GM11168 (cell line): ENCODE data around the gene PPP2R3C.
"Not testable (repeated sequence)": the region's sequence is repeated elsewhere in the genome, so short reads cannot be mapped to it uniquely, and the experiment has no call there.

Experiments used
- in situ Hi-C: fragments of 300-500 bp; cut with MboI; formaldehyde crosslinking; loops from one replicate; pipeline ENCODE4 v1.12.0; 2022; ENCODE audit warnings: low sequenced_read_pairs; ENCODE audit not compliant: unreplicated experiment

PPP2R3C gene

GRCh38 chr14:35065731-35066130 lies 56.1 kb downstream of the PPP2R3C start:
- in situ Hi-C loops: not testable (repeated sequence)

- in situ Hi-C loops: not testable (repeated sequence)
These were observed 60.5 kb downstream of the PPP2R3C start for GRCh38 chr14:35061113-35061791.

DNA sequence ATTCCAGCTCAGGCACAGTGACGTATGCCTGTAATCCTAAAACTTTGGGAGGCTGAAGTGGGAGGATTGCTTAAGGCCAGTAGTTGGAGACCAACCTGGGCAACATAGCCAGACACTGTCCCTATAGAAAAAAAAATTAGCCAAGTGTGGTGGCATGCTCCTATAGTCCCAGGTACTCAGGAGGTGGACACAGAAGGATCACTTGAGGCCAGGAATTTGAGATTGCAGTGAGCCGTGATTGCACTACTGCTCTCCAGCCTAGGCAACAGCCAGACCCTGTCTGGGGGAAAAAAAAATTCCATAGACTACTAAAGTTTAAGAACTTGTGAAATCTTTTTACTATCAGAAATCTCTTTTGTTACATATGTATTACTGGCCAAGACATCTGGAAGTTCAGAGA lies 69.2 kb downstream of the PPP2R3C start:
- in situ Hi-C loops: no loop called here

DNA sequence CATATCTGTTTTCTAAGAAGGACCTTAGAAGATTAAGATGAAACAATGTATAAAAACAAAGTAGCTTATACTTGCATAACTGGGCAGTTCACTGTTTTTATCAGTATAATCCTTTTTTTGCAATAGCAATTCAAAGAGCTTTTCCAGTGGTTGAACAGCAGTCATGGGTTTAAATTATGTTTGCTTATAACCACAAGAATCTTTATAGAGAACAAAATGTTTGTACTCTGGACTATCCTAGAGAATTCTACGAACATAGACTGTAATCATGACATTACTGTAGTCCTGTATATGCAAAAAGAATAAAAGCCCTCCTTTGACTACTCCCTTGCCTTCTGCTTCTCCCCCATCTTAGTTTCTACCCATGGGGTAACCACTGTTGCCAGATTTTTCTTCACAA lies 70.0 kb downstream of the PPP2R3C start:
- in situ Hi-C loops: no loop called here

DNA sequence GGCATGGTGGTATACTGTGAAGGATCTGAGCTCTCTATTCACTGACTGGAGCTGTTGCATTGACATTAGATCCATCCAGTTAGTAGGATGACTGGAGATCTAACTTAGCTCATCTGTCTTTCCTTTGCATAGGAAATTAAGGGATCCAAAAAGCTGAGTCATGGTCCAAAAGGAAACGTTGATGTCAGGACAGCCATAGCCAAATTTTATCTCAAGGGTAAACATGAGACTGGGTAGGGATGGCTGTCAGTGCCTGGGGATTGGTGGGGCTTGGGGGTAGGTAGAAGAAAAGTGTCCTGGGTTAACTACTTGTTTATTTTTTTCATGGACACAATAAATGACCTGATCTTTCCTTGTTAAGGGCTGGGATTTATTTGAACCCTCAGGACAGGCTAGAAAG lies 71.1 kb downstream of the PPP2R3C start:
- in situ Hi-C loops: no loop called here

- in situ Hi-C loops: no loop called here
These were observed 73.7 kb downstream of the PPP2R3C start for GRCh38 chr14:35047976-35048513.

GRCh38 chr14:35046751-35047536 lies 74.8 kb downstream of the PPP2R3C start:
- in situ Hi-C loops: no loop called here

DNA sequence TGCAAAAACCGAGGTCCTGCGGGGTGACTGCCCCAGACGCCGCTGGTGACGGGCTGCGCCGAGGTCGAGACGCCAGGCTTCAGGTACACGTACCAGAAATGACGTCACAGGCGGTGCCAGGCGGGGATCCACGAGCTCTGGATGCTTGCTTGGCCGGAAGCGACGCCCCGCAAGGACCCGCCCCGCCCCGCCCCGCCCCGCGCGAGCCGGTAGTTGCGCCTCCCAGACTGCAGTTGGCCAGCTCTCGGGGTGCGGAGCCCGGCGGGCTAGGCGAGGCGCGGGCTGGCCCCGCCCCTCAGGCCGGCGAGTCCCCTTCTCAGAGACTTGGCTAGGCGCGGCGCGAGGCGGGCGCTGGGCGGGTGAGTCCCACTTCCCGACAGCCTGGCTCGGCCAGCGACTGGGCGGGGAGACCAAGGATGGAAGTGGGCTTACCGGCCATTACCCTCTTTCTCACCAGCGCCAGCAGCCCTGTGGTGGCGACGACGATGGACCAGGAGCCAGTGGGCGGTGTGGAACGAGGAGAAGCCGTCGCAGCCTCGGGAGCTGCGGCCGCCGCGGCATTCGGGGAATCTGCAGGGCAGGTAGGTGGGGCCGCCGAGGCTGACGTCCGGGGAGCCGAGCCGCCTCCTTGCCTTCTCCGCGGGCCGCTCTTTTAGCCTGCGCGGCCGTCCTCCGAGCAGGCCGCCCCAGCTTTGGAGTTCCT lies 75.6 kb downstream of the PPP2R3C start, which contains the start of gene FAM177A1:
FAM177A1 (plus strand) TSS at position 225 of the 703 bp plus-strand sequence; CDS start at position 417, 192 bp downstream.
- in situ Hi-C loops: no loop called here

- in situ Hi-C loops: no loop called here
These were observed 76.1 kb downstream of the PPP2R3C start for GRCh38 chr14:35045798-35046047.

- in situ Hi-C loops: no loop called here
These were observed 76.6 kb downstream of the PPP2R3C start for GRCh38 chr14:35044939-35045797.

DNA sequence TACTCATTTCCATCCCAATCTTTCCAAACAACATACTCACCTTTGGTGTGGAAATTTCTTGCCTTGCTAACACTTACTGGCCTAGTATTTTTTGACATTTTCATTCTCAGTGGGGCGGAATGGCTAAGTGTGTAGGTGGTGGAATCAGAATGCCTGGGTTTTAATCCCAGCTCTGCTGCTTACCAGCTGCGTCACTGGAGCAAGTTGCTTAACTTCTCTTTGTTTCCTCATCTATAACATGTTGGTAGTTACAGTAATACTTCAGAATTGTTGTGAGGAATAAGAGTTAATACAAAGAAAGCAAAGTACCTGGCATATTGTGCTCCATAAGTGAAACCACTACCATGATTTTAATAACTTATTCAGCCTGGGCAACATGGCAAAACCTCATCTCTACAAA lies 78.7 kb downstream of the PPP2R3C start:
- in situ Hi-C loops: no loop called here

GRCh38 chr14:35042632-35043031 lies 79.2 kb downstream of the PPP2R3C start:
- in situ Hi-C loops: no loop called here

DNA sequence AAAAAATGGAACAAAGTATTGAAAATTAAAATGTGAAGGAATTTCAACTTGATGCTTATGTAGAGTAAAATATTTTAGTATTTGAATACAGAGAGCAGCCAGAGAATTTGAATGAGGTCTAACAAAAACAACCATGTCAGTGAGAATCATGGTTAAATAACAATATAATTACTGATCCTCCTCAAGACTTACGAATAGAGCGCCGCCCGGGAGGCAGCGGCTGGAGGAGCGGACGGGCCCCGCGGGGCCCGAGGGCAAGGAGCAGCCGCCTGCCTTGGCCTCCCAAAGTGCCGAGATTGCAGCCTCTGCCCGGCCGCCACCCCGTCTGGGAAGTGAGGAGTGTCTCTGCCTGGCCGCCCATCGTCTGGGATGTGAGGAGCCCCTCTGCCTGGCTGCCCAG lies 83.5 kb downstream of the PPP2R3C start:
- in situ Hi-C loops: not testable (repeated sequence)
